Gastroesophageal sphincter (tissue), 3 donors: ENCODE data around the gene LDLRAD4.

Experiments used
- POLR2AphosphoS5 ChIP-seq: sonication (generic); formaldehyde crosslinking; IDR thresholded peaks from one replicate; pipeline ENCODE4 v1.6.1; 2017; ENCODE audit warnings: antibody characterized with exemption
- TF ChIP-seq, protein P1 (sequence below), 4 experiments: fragments of 200-600 bp in 2 of 4; fragments of 450-650 bp in 2 of 4; sonication (generic) in 1 of 4; IDR thresholded peaks; one replicate each; pipeline ENCODE4 v1.5.1; 2017 to 2019; ENCODE audit warnings: antibody characterized with exemption in 4 of 4, mild to moderate bottlenecking in 2 of 4, moderate library complexity in 2 of 4

DNA sequence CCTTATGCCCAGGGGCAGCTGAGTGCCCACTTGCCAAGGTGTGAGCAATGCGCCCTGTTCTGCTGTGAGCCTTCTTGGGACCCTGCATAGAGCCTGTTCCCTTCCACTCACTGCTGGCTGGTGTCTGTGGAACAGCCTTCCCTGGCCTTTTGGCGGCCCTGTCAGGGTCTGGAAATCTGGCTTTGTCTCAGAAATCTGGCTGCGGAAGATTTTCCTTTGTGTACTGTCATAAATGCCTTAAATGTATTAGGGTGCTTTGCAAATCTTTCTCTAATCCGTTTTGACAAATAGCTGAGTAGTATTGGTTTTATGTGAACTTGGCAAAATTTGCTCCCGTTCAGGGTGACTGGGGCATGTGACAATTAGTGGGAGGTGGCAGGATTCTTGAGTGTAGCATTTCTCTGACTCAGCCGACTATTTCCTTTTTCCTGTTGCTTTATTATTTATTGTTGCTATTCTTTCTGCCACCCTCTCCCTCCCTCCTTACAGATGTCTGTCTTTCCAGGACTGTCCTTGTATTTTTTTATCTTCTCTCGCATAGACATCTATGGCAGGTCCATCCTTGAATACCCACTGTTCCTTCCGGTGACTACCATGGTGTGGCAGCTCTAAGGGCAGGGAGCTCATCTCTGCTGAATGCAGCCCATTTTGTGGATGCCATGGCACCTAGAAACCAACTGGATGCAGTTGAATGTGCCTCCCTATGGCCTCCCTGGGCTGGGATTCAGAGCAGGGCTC is 41.8 kb downstream of the LDLRAD4 start:
- TF ChIP-seq, protein P1, sequence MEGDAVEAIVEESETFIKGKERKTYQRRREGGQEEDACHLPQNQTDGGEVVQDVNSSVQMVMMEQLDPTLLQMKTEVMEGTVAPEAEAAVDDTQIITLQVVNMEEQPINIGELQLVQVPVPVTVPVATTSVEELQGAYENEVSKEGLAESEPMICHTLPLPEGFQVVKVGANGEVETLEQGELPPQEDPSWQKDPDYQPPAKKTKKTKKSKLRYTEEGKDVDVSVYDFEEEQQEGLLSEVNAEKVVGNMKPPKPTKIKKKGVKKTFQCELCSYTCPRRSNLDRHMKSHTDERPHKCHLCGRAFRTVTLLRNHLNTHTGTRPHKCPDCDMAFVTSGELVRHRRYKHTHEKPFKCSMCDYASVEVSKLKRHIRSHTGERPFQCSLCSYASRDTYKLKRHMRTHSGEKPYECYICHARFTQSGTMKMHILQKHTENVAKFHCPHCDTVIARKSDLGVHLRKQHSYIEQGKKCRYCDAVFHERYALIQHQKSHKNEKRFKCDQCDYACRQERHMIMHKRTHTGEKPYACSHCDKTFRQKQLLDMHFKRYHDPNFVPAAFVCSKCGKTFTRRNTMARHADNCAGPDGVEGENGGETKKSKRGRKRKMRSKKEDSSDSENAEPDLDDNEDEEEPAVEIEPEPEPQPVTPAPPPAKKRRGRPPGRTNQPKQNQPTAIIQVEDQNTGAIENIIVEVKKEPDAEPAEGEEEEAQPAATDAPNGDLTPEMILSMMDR (IDR thresholded peaks at IDR 0.05), result no peak
- peak; percentile 39 for TF ChIP-seq POLR2AphosphoS5
